NT2/D1 (cell line): ENCODE results near the gene DDX51.

ENCODE experiments used
- DNase-seq: peaks from one replicate; pipeline ENCODE4 v3.0.0-alpha.2; 2011; ENCODE audit warnings: low read depth, low spot score
- H3K27me3 ChIP-seq: 2 replicates; pipeline ENCODE4 v1.6.0; 2011; ENCODE audit warnings: mild to moderate bottlenecking; ENCODE audit not compliant: insufficient read length, insufficient read depth
- H3K36me3 ChIP-seq: 2 replicates; pipeline ENCODE4 v1.6.1; 2011; ENCODE audit warnings: mild to moderate bottlenecking, low read length, mixed read lengths; ENCODE audit not compliant: insufficient read depth, insufficient read length
- H3K4me1 ChIP-seq: 2 replicates; pipeline ENCODE4 v1.5.1; 2011; ENCODE audit not compliant: insufficient read depth, insufficient read length
- H3K4me3 ChIP-seq: 2 replicates; pipeline ENCODE4 v1.5.1; 2011; ENCODE audit warnings: low read depth; ENCODE audit not compliant: insufficient read length
- H3K9ac ChIP-seq: 2 replicates; pipeline ENCODE4 v1.6.0; 2011; ENCODE audit warnings: low read depth; ENCODE audit not compliant: insufficient read length
- H3K9me3 ChIP-seq: 2 replicates; pipeline ENCODE4 v1.5.1; 2011; ENCODE audit warnings: mild to moderate bottlenecking, low read length; ENCODE audit not compliant: insufficient read depth
- SUZ12 ChIP-seq: IDR thresholded peaks from 2 replicates; pipeline ENCODE4 v1.6.1; 2011; ENCODE audit not compliant: insufficient read length, insufficient read depth; ENCODE audit errors: extremely low read depth
- YY1 ChIP-seq: IDR thresholded peaks from 2 replicates; pipeline ENCODE4 v1.6.1; 2011; ENCODE audit not compliant: insufficient read length, insufficient read depth
- ZNF274 ChIP-seq: IDR thresholded peaks from 2 replicates; pipeline ENCODE4 v1.6.1; 2011; ENCODE audit warnings: mild to moderate bottlenecking, low read depth, low read length

Gene DDX51, protein sequence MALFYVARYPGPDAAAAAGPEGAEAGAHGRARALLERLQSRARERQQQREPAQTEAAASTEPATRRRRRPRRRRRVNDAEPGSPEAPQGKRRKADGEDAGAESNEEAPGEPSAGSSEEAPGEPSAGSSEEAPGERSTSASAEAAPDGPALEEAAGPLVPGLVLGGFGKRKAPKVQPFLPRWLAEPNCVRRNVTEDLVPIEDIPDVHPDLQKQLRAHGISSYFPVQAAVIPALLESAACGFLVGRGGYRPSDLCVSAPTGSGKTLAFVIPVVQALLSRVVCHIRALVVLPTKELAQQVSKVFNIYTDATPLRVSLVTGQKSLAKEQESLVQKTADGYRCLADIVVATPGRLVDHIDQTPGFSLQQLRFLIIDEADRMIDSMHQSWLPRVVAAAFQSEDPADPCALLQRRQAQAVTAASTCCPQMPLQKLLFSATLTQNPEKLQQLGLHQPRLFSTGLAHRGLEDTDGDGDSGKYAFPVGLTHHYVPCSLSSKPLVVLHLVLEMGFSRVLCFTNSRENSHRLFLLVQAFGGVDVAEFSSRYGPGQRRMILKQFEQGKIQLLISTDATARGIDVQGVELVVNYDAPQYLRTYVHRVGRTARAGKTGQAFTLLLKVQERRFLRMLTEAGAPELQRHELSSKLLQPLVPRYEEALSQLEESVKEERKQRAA

GRCh38 chr12:132144115-132144809, at the start of gene DDX51, which contains the start of gene NOC4L:
Gene DDX51 (minus strand): TSS chr12:132144319. CDS start chr12:132144296, 23 bp downstream.
Gene NOC4L (plus strand): TSS chr12:132144457. CDS start chr12:132144489, 32 bp downstream.
- Histone ChIP-seq H3K9me3 (no peaks in the 10 kb centered on the region), H3K4me3 (peak within 1 kb of the TSS; percentile 93), H3K27me3 (no peaks in the 10 kb centered on the region), H3K4me1 (peaks cover 12% of the 10 kb centered on the region), H3K36me3 (peaks cover 69% of the 10 kb centered on the region), H3K9ac (peak within 1 kb of the TSS; percentile 95)
- TF ChIP-seq SUZ12 (no peak), YY1 (peak; percentile 56)
- peak; percentile 96 for DNase-seq

GRCh38 chr12:132191715-132192553, 47.8 kb upstream of the DDX51 start:
- H3K9me3 ChIP-seq, result peaks cover 19% of the 10 kb centered on the region

DNA sequence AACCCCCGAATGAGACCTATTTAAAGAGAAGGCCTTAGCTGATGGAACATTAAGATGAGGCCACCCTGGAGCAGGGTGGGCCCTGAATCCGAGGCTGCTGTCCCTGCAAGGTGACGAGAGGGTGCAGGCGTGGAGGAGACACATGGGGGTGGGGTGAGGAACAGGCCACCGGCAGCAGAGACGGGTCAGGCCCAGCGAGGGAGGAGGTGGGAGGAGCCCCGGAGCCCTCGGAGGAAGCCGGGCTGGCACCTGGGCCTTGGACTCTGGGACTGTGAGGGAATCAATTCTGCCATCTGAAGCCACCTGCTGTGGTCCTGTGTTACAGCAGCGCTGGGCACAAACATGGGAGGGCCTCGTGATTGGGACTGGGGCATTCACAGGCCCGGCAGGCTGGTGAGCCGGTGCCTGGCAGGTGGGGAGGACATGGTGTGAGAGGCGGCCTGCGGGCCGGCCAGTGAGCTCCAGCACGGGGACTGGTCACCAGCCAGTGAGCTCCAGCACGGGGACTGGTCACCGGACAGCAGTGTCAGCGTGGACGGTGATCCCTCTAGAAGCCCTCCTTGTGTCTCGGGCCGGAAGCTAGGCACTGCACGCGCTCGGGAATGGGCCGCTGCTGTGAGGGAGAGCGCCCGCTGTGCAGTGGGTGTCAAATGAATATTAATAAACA, 46.8 kb upstream of the DDX51 start:
- H3K4me1 ChIP-seq, result peaks cover 23% of the 10 kb centered on the region
- H3K36me3 ChIP-seq, result no peaks in the 10 kb centered on the region
- no peak for TF ChIP-seq SUZ12
- no peak for TF ChIP-seq ZNF274
- TF ChIP-seq YY1, result no peak
- DNase-seq, result no peak
- H3K27me3 ChIP-seq, result peaks cover 81% of the 10 kb centered on the region
- peaks cover 19% of the 10 kb centered on the region for H3K9me3 ChIP-seq
- H3K4me3 ChIP-seq, result no peak overlapping the region
- H3K9ac ChIP-seq, result no peak overlapping the region

More at GRCh38 chr12:132191715-132192553, 47.8 kb upstream of the DDX51 start:
- H3K9ac ChIP-seq, result no peak overlapping the region
- no peaks in the 10 kb centered on the region for H3K36me3 ChIP-seq
- no peak overlapping the region for H3K4me3 ChIP-seq
- H3K27me3 ChIP-seq, result peaks cover 83% of the 10 kb centered on the region
- TF ChIP-seq SUZ12 (no peak), YY1 (no peak), ZNF274 (no peak)
- no peak for DNase-seq
- H3K4me1 ChIP-seq, result peaks cover 20% of the 10 kb centered on the region

- H3K9me3 ChIP-seq, result peaks cover 19% of the 10 kb centered on the region
Observed at GRCh38 chr12:132190012-132190755, 46.1 kb upstream of the DDX51 start.

DNA sequence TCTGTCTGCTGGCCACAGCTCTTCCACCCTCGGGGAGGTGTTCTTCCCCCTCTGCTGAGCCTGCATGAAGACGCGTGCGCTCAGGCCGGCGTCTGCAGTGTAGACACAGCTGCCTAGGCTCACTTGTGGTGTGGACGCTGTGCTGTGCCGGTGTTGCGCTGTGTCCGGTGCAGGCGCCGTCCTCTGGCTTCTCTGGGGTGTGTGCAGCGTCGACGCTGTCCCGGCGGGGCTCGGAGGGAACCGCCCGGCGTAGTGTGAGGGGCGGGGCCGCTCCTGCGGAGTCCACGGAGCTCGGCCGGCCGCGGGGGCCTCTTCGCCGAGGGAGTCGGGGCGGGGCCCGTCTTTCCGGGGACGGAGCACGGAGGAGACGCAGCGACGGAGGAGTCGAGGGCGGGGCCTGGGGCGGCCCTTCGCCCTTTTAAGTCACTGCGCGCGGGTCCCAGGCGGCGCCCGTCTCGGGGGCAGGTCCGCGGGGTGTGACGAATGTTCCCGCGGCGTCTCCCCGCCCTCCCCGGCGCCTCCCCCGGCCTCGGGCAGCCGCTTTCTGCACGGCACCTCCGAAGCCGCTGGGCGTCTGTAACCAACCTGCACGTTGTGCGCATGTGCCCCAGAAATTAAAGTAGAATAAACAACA, 45.4 kb upstream of the DDX51 start:
- peaks cover 25% of the 10 kb centered on the region for H3K4me1 ChIP-seq

More at GRCh38 chr12:132190012-132190755, 46.1 kb upstream of the DDX51 start:
- DNase-seq, result no peak
- Histone ChIP-seq H3K4me1 (peaks cover 25% of the 10 kb centered on the region), H3K9ac (peak overlapping the region; percentile 80), H3K4me3 (peak overlapping the region; percentile 65), H3K36me3 (no peaks in the 10 kb centered on the region), H3K27me3 (peaks cover 85% of the 10 kb centered on the region)
- TF ChIP-seq SUZ12, result no peak
- TF ChIP-seq ZNF274, result no peak
- no peak for TF ChIP-seq YY1

More for the DNA sequence above, 45.4 kb upstream of the DDX51 start:
- TF ChIP-seq SUZ12 (no peak), YY1 (no peak), ZNF274 (no peak)
- peaks cover 85% of the 10 kb centered on the region for H3K27me3 ChIP-seq
- peak overlapping the region; percentile 88 for H3K9ac ChIP-seq
- H3K9me3 ChIP-seq, result peaks cover 17% of the 10 kb centered on the region
- H3K4me3 ChIP-seq, result peak overlapping the region; percentile 65
- DNase-seq, result no peak
- H3K36me3 ChIP-seq, result no peaks in the 10 kb centered on the region
